ENCODE results near the gene MAGI3. TPM values are rescaled to one million over a fixed set of nuclear protein-coding genes. Genes with fewer than 3 reads are reported as not detected.

MAGI3 gene
- total and polyA plus RNA-seq, 3 experiments from 2014 or later: 1.8 to 3.2 (median 3.1) TPM

GRCh38 chr1:113422315-113423068 lies 32.2 kb downstream of the MAGI3 start:
- Mint-ChIP-seq H3K27me3 (peaks cover 5% of the 10 kb centered on the region in 2 donors), H3K4me3 (no peak overlapping the region), H3K9me3 (peaks cover 0 to 14% (median 2%) of the 10 kb centered on the region in 5 donors), H3K27ac (no peak overlapping the region), H3K4me1 (no peaks in the 10 kb centered on the region), H3K36me3 (peaks cover 0 to 2% (median 0%) of the 10 kb centered on the region in 3 donors)
- DNase-seq: no peak
- Histone ChIP-seq H3K4me3 (ENCODE audit: low read length) (no peak overlapping the region), H3K9me3 (ENCODE audit: low read length) (no peaks in the 10 kb centered on the region), H3K27ac (ENCODE audit: low read depth, low read length) (no peak overlapping the region), H3K4me1 (ENCODE audit: insufficient read depth, low read length) (no peaks in the 10 kb centered on the region), H3K36me3 (ENCODE audit: insufficient read depth, low read length) (no peaks in the 10 kb centered on the region), H3K27me3 (ENCODE audit: insufficient read depth, low read length, poor library complexity, severe bottlenecking) (no peaks in the 10 kb centered on the region)
- CTCF ChIA-PET: interaction anchor here (0.6 kb wide), 1 partner anchor 11 kb away, joined by 3 read pairs; no protein-coding TSS in a partner anchor
- POLR2A ChIA-PET: no interaction called here

GRCh38 chr1:113423826-113424225 lies 33.5 kb downstream of the MAGI3 start:
- Histone ChIP-seq H3K27ac (ENCODE audit: low read depth, low read length) (no peak overlapping the region), H3K9me3 (ENCODE audit: low read length) (no peaks in the 10 kb centered on the region), H3K4me1 (ENCODE audit: insufficient read depth, low read length) (no peaks in the 10 kb centered on the region), H3K27me3 (ENCODE audit: insufficient read depth, low read length, poor library complexity, severe bottlenecking) (no peaks in the 10 kb centered on the region), H3K4me3 (ENCODE audit: low read length) (no peak overlapping the region), H3K36me3 (ENCODE audit: insufficient read depth, low read length) (no peaks in the 10 kb centered on the region)
- no peak overlapping the region for H3K4me3 Mint-ChIP-seq
- no peak for DNase-seq
- no peaks in the 10 kb centered on the region for H3K4me1 Mint-ChIP-seq
- no peak overlapping the region for H3K27ac Mint-ChIP-seq
- ChIA-PET CTCF (no interaction called here), POLR2A (no interaction called here)
- H3K9me3 Mint-ChIP-seq: peaks cover 0 to 14% (median 2%) of the 10 kb centered on the region in 5 donors
- H3K27me3 Mint-ChIP-seq: peaks cover 4 to 5% of the 10 kb centered on the region in 2 donors
- peaks cover 0 to 2% (median 0%) of the 10 kb centered on the region in 3 donors for H3K36me3 Mint-ChIP-seq

- Histone ChIP-seq H3K27me3 (ENCODE audit: insufficient read depth, low read length, poor library complexity, severe bottlenecking) (no peaks in the 10 kb centered on the region), H3K9me3 (ENCODE audit: low read length) (no peaks in the 10 kb centered on the region), H3K36me3 (ENCODE audit: insufficient read depth, low read length) (no peaks in the 10 kb centered on the region), H3K4me1 (ENCODE audit: insufficient read depth, low read length) (no peaks in the 10 kb centered on the region), H3K27ac (ENCODE audit: low read depth, low read length) (no peak overlapping the region), H3K4me3 (ENCODE audit: low read length) (no peak overlapping the region)
- DNase-seq: no peak
- Mint-ChIP-seq H3K4me3 (no peak overlapping the region), H3K27me3 (peaks cover 0 to 3% of the 10 kb centered on the region in 2 donors), H3K27ac (no peak overlapping the region), H3K9me3 (peaks cover 0 to 10% (median 0%) of the 10 kb centered on the region in 5 donors), H3K4me1 (no peaks in the 10 kb centered on the region), H3K36me3 (no peaks in the 10 kb centered on the region)
- ChIA-PET CTCF (no interaction called here), POLR2A (no interaction called here)
These were observed 39.3 kb downstream of the MAGI3 start for GRCh38 chr1:113429461-113430153.

GRCh38 chr1:113433184-113433583 lies 42.9 kb downstream of the MAGI3 start:
- Mint-ChIP-seq H3K27ac (no peak overlapping the region), H3K4me1 (no peaks in the 10 kb centered on the region), H3K9me3 (no peaks in the 10 kb centered on the region), H3K4me3 (no peak overlapping the region), H3K36me3 (no peaks in the 10 kb centered on the region), H3K27me3 (peaks cover 1 to 3% of the 10 kb centered on the region in 2 donors)
- ChIA-PET CTCF (no interaction called here), POLR2A (no interaction called here)
- Histone ChIP-seq H3K27me3 (ENCODE audit: insufficient read depth, low read length, poor library complexity, severe bottlenecking) (no peaks in the 10 kb centered on the region), H3K4me1 (ENCODE audit: insufficient read depth, low read length) (no peaks in the 10 kb centered on the region), H3K27ac (ENCODE audit: low read depth, low read length) (no peak overlapping the region), H3K36me3 (ENCODE audit: insufficient read depth, low read length) (no peaks in the 10 kb centered on the region), H3K9me3 (ENCODE audit: low read length) (no peaks in the 10 kb centered on the region), H3K4me3 (ENCODE audit: low read length) (no peak overlapping the region)
- DNase-seq: no peak

GRCh38 chr1:113434081-113434873 lies 44.0 kb downstream of the MAGI3 start:
- Mint-ChIP-seq H3K36me3 (no peaks in the 10 kb centered on the region), H3K9me3 (no peaks in the 10 kb centered on the region), H3K27me3 (peaks cover 1 to 7% of the 10 kb centered on the region in 2 donors), H3K27ac (no peak overlapping the region), H3K4me3 (no peak overlapping the region), H3K4me1 (peaks cover 0 to under 1% (median 0%) of the 10 kb centered on the region in 3 donors)
- ChIA-PET POLR2A (no interaction called here), CTCF (interaction anchor here (0.6 kb wide), 1 partner anchor 11 kb away, joined by 3 read pairs; no protein-coding TSS in a partner anchor)
- Histone ChIP-seq H3K27ac (ENCODE audit: low read depth, low read length) (no peak overlapping the region), H3K27me3 (ENCODE audit: insufficient read depth, low read length, poor library complexity, severe bottlenecking) (no peaks in the 10 kb centered on the region), H3K4me3 (ENCODE audit: low read length) (no peak overlapping the region), H3K36me3 (ENCODE audit: insufficient read depth, low read length) (no peaks in the 10 kb centered on the region), H3K4me1 (ENCODE audit: insufficient read depth, low read length) (no peaks in the 10 kb centered on the region), H3K9me3 (ENCODE audit: low read length) (no peaks in the 10 kb centered on the region)
- DNase-seq: no peak

GRCh38 chr1:113434874-113435175 lies 44.5 kb downstream of the MAGI3 start:
- CTCF ChIA-PET: no interaction called here
- no peaks in the 10 kb centered on the region for H3K9me3 ChIP-seq (ENCODE audit: low read length)
- POLR2A ChIA-PET: no interaction called here
- peaks cover 1 to 10% of the 10 kb centered on the region in 2 donors for H3K27me3 Mint-ChIP-seq
- no peak overlapping the region for H3K27ac Mint-ChIP-seq
- no peak overlapping the region for H3K27ac ChIP-seq (ENCODE audit: low read depth, low read length)
- H3K9me3 Mint-ChIP-seq: no peaks in the 10 kb centered on the region
- H3K4me1 ChIP-seq (ENCODE audit: insufficient read depth, low read length): no peaks in the 10 kb centered on the region
- DNase-seq: no peak
- no peaks in the 10 kb centered on the region for H3K36me3 Mint-ChIP-seq
- H3K4me3 ChIP-seq (ENCODE audit: low read length): no peak overlapping the region
- no peaks in the 10 kb centered on the region for H3K27me3 ChIP-seq (ENCODE audit: insufficient read depth, low read length, poor library complexity, severe bottlenecking)
- peaks cover 0 to 3% (median 0%) of the 10 kb centered on the region in 3 donors for H3K4me1 Mint-ChIP-seq
- no peaks in the 10 kb centered on the region for H3K36me3 ChIP-seq (ENCODE audit: insufficient read depth, low read length)
- H3K4me3 Mint-ChIP-seq: no peak overlapping the region

- Histone ChIP-seq H3K4me3 (ENCODE audit: low read length) (no peak overlapping the region), H3K9me3 (ENCODE audit: low read length) (no peaks in the 10 kb centered on the region), H3K27ac (ENCODE audit: low read depth, low read length) (no peak overlapping the region), H3K4me1 (ENCODE audit: insufficient read depth, low read length) (no peaks in the 10 kb centered on the region), H3K36me3 (ENCODE audit: insufficient read depth, low read length) (no peaks in the 10 kb centered on the region), H3K27me3 (ENCODE audit: insufficient read depth, low read length, poor library complexity, severe bottlenecking) (no peaks in the 10 kb centered on the region)
- H3K9me3 Mint-ChIP-seq: peaks cover 0 to 2% (median 0%) of the 10 kb centered on the region in 5 donors
- ChIA-PET POLR2A (no interaction called here), CTCF (no interaction called here)
- no peak overlapping the region for H3K4me3 Mint-ChIP-seq
- no peak overlapping the region for H3K27ac Mint-ChIP-seq
- H3K27me3 Mint-ChIP-seq: peaks cover 1 to 10% of the 10 kb centered on the region in 2 donors
- no peaks in the 10 kb centered on the region for H3K36me3 Mint-ChIP-seq
- H3K4me1 Mint-ChIP-seq: peaks cover 0 to 3% (median 0%) of the 10 kb centered on the region in 3 donors
- DNase-seq: no peak
These were observed 47.4 kb downstream of the MAGI3 start for GRCh38 chr1:113437554-113438341.
